H1 (cell line): ENCODE data around the gene PDGFB. TPM values are rescaled to one million over a fixed set of nuclear protein-coding genes. Genes with fewer than 3 reads are reported as not detected.

Source experiments
- CTCF ChIA-PET: fragments of 300-600 bp; sonication (Branson Sonifier 250); formaldehyde crosslinking; loops from one replicate; lab custom pipeline; 2021; ENCODE audit not compliant: partially characterized antibody; lab: Charles Lee
- POLR2A ChIA-PET: fragments of 300-600 bp; sonication (Branson Sonifier 250); formaldehyde crosslinking; loops from one replicate; lab custom pipeline; 2021; ENCODE audit warnings: inconsistent platforms; ENCODE audit not compliant: partially characterized antibody; lab: Charles Lee
- DNase-seq, 2 experiments: peaks; one replicate each; pipeline versions ENCODE4 v3.0.0 to v3.0.0-alpha.2; 2010 to 2022; ENCODE audit warnings: low spot score in 2 of 2, low read depth in 1 of 2, mixed read lengths in 1 of 2
- FAIRE-seq: peaks from 2 replicates; lab custom pipeline; 2011; peaks lifted over from hg19 to GRCh38; lab: Jason Lieb, UNC
- H2AFZ ChIP-seq: 2 replicates; pipeline ENCODE4 v1.8.1; 2012; ENCODE audit warnings: low read length, inconsistent platforms
- H2AK5ac ChIP-seq: 2 replicates; pipeline ENCODE4 v1.6.1; 2013; ENCODE audit warnings: low read depth, low read length
- H2BK120ac ChIP-seq: replicated peaks from 2 replicates; pipeline ENCODE3; 2013; ENCODE audit warnings: low read depth, low read length, inconsistent platforms
- H2BK12ac ChIP-seq: 2 replicates; pipeline ENCODE4 v1.6.1; 2013; ENCODE audit warnings: low read depth, low read length
- H2BK15ac ChIP-seq: 2 replicates; pipeline ENCODE4 v1.6.1; 2013; ENCODE audit warnings: low read length
- H2BK20ac ChIP-seq: 2 replicates; pipeline ENCODE4 v1.6.1; 2013; ENCODE audit warnings: low read length
- H2BK5ac ChIP-seq: 2 replicates; pipeline ENCODE4 v1.6.1; 2013; ENCODE audit warnings: low read depth, low read length
- H3K14ac ChIP-seq: 2 replicates; pipeline ENCODE4 v1.6.1; 2013; ENCODE audit warnings: inconsistent platforms; ENCODE audit not compliant: insufficient read length
- H3K18ac ChIP-seq: 2 replicates; pipeline ENCODE4 v1.6.1; 2013; ENCODE audit warnings: low read length; ENCODE audit errors: extremely low read depth
- H3K23ac ChIP-seq: 2 replicates; pipeline ENCODE4 v1.6.1; 2013; ENCODE audit warnings: inconsistent platforms; ENCODE audit not compliant: insufficient read length
- H3K23me2 ChIP-seq: 2 replicates; pipeline ENCODE4 v1.6.1; 2013; ENCODE audit warnings: low read depth, low read length
- H3K27ac ChIP-seq: 2 replicates; pipeline ENCODE4 v1.6.1; 2011; ENCODE audit warnings: low read depth, low read length, inconsistent platforms
- H3K27me3 ChIP-seq, 4 experiments: replicated peaks in 1 of 4; 1 replicate in 1 of 4; 2 replicates in 3 of 4; pipeline versions ENCODE4 v1.6.1 to v1.8.1; 2011 to 2013; ENCODE audit warnings: low read length in 3 of 4, mild to moderate bottlenecking in 3 of 4, inconsistent platforms in 2 of 4, mixed read lengths in 2 of 4, moderate library complexity in 1 of 4; ENCODE audit not compliant: control insufficient read depth in 3 of 4, insufficient read depth in 3 of 4; ENCODE audit errors: extremely low read depth in 1 of 4
- H3K36me3 ChIP-seq, 4 experiments: 2 replicates each; pipeline versions ENCODE4 v1.6.1 to v1.8.1; 2011 to 2013; ENCODE audit warnings: mild to moderate bottlenecking in 4 of 4, low read length in 3 of 4, moderate library complexity in 2 of 4, control low read depth in 1 of 4, inconsistent platforms in 1 of 4; ENCODE audit not compliant: insufficient read depth in 4 of 4, control insufficient read depth in 2 of 4
- H3K4ac ChIP-seq: replicated peaks from 2 replicates; pipeline ENCODE3; 2013; ENCODE audit warnings: low read length, low read depth, mixed read lengths, inconsistent platforms; ENCODE audit not compliant: insufficient read length
- H3K4me1 ChIP-seq, 4 experiments: replicated peaks in 1 of 4; 1 replicate in 1 of 4; 2 replicates in 3 of 4; pipeline versions ENCODE4 v1.6.1 to v1.8.1; 2011 to 2013; ENCODE audit warnings: low read length in 3 of 4, inconsistent platforms in 2 of 4, mixed read lengths in 1 of 4; ENCODE audit not compliant: insufficient read depth in 4 of 4, control insufficient read depth in 3 of 4
- H3K4me2 ChIP-seq, 2 experiments: 2 replicates each; pipeline versions ENCODE4 v1.6.1 to v1.8.1; 2011 to 2013; ENCODE audit warnings: low read depth in 2 of 2, low read length in 2 of 2, control low read depth in 1 of 2, inconsistent platforms in 1 of 2, mild to moderate bottlenecking in 1 of 2; ENCODE audit not compliant: insufficient read depth in 1 of 2
- H3K4me3 ChIP-seq, 4 experiments: fragments of 200-600, 300-600 bp in 1 of 4; sonication (generic), shearing (Covaris generic), sonication (Bioruptor Twin) in 1 of 4; 2 replicates each; pipeline versions ENCODE4 v1.5.1 to v1.8.1; 2011 to 2016; ENCODE audit warnings: low read length in 4 of 4, low read depth in 3 of 4, control low read depth in 2 of 4, inconsistent platforms in 2 of 4, mild to moderate bottlenecking in 2 of 4, mixed read lengths in 1 of 4, moderate library complexity in 1 of 4; ENCODE audit not compliant: insufficient read depth in 2 of 4; ENCODE audit errors: extremely low read depth in 1 of 4
- H3K56ac ChIP-seq: replicated peaks from 2 replicates; pipeline ENCODE3; 2013; ENCODE audit warnings: low read depth, mild to moderate bottlenecking, mixed read lengths, low read length, inconsistent platforms; ENCODE audit not compliant: insufficient read length
- H3K79me1 ChIP-seq: 2 replicates; pipeline ENCODE4 v1.6.1; 2013; ENCODE audit warnings: low read depth, low read length, control low read depth
- H3K79me2 ChIP-seq, 2 experiments: 2 replicates each; pipeline versions ENCODE4 v1.6.1 to v1.8.1; 2012 to 2013; ENCODE audit warnings: low read length in 2 of 2, mild to moderate bottlenecking in 2 of 2, inconsistent platforms in 1 of 2; ENCODE audit not compliant: insufficient read depth in 2 of 2, control insufficient read depth in 1 of 2
- H3K9ac ChIP-seq, 4 experiments: replicated peaks in 1 of 4; 1 replicate in 1 of 4; 2 replicates in 3 of 4; pipeline versions ENCODE4 v1.6.1 to v1.8.1; 2011 to 2013; ENCODE audit warnings: low read depth in 3 of 4, low read length in 3 of 4, control low read depth in 2 of 4, mild to moderate bottlenecking in 2 of 4, moderate library complexity in 2 of 4, inconsistent platforms in 1 of 4; ENCODE audit errors: extremely low read depth in 1 of 4
- H3K9me3 ChIP-seq, 2 experiments: 2 replicates each; pipeline versions ENCODE4 v1.6.1 to v1.8.1; 2012 to 2013; ENCODE audit warnings: mild to moderate bottlenecking in 2 of 2, moderate library complexity in 2 of 2, control low read depth in 1 of 2, inconsistent platforms in 1 of 2, low read depth in 1 of 2, low read length in 1 of 2, mixed read lengths in 1 of 2; ENCODE audit not compliant: insufficient read depth in 2 of 2
- H4K20me1 ChIP-seq, 2 experiments: replicated peaks in 1 of 2; 2 replicates each; pipeline versions ENCODE3 to v1.8.1; 2011 to 2013; ENCODE audit warnings: inconsistent platforms in 2 of 2, low read length in 2 of 2, mild to moderate bottlenecking in 1 of 2; ENCODE audit not compliant: insufficient read depth in 2 of 2, control insufficient read depth in 1 of 2
- H4K5ac ChIP-seq: 2 replicates; pipeline ENCODE4 v1.6.1; 2013; ENCODE audit warnings: low read length, low read depth, mixed read lengths, inconsistent platforms; ENCODE audit not compliant: insufficient read length
- H4K8ac ChIP-seq: 2 replicates; pipeline ENCODE4 v1.8.0; 2013; ENCODE audit warnings: mild to moderate bottlenecking, moderate library complexity, low read length, inconsistent platforms; ENCODE audit not compliant: insufficient read depth; ENCODE audit errors: extremely low read depth
- H4K91ac ChIP-seq: replicated peaks from 2 replicates; pipeline ENCODE3; 2013; ENCODE audit warnings: low read length, mixed read lengths, inconsistent platforms; ENCODE audit not compliant: insufficient read length
- ASH2L ChIP-seq: fragments of 200-600, 300-600 bp; sonication (generic); IDR thresholded peaks from one replicate; pipeline ENCODE4 v1.7.1; 2017; ENCODE audit warnings: low read length
- EZH2 ChIP-seq: fragments of 200-600 bp; sonication (generic); IDR thresholded peaks from 2 replicates; pipeline ENCODE4 v1.7.1; 2012; ENCODE audit warnings: low read depth, mild to moderate bottlenecking, moderate library complexity, low read length, inconsistent platforms; ENCODE audit not compliant: severe bottlenecking
- POLR2A ChIP-seq, 2 experiments: IDR thresholded peaks; 1 replicate in 1 of 2; 2 replicates in 1 of 2; pipeline ENCODE4 v1.6.1; 2011; ENCODE audit warnings: low read depth in 2 of 2, low read length in 2 of 2, mild to moderate bottlenecking in 2 of 2; ENCODE audit errors: control extremely low read depth in 1 of 2
- POU5F1 ChIP-seq: IDR thresholded peaks from 2 replicates; pipeline ENCODE4 v1.6.1; 2011; ENCODE audit warnings: low read depth, mild to moderate bottlenecking, low read length, moderate library complexity
- WGBS, 2 experiments: shearing (Covaris generic) in 1 of 2; methylation state at CpG; one replicate each; pipeline versions ENCODE4 v1.1.6 to v1.1.7; 2013 to 2015; ENCODE audit warnings: low lambda C conversion rate in 2 of 2, mixed read lengths in 2 of 2, inconsistent platforms in 1 of 2, low coverage in 1 of 2, missing lambda C conversion rate in 1 of 2; ENCODE audit not compliant: insufficient replicate concordance in 2 of 2, insufficient coverage in 1 of 2, insufficient read length in 1 of 2; ENCODE audit errors: extremely low coverage in 1 of 2, missing lambda C conversion rate in 1 of 2; 5-methylcytosine and 5-hydroxymethylcytosine counted together
- polyA plus RNA-seq, 7 experiments: library from polyadenylated mRNA; depleted of rRNA in 3 of 7; stranded (reverse) in 5 of 7; unstranded in 2 of 7; fragments of >200 nt in 5 of 7; fragments of 200-250 nt in 2 of 7; gene quantifications; 1 replicate in 5 of 7; 2 replicates in 1 of 7; 4 replicates in 1 of 7; pipeline versions ENCODE4 v1.2.1 to v1.2.3, GENCODE V29; 2011 to 2013; ENCODE audit warnings: missing spikeins in 2 of 7, mixed read lengths in 2 of 7
- total RNA-seq: library from RNA; stranded (reverse); fragmentation: NEBNext Ultra II Directional; extraction: Animal tissue kit (Norgen Biotek cat#: 25700); gene quantifications from 2 replicates; pipeline ENCODE4 v1.2.1, GENCODE V29; 2021
- TF ChIP-seq, protein P1 (sequence below): IDR thresholded peaks from 2 replicates; pipeline ENCODE4 v1.6.1; 2012; ENCODE audit warnings: inconsistent platforms

Gene PDGFB
- total and polyA plus RNA-seq, 2 of the 8 experiments (the other 6 are each of a cell fraction or from before 2014, with no cell fraction given) = 3.9 to 8.5 TPM

GRCh38 chr22:39242595-39243438 lies 2.0 kb downstream of the PDGFB start:
- WGBS, 2 experiments = 1% methylated on average over 26 of the region's 78 CpGs; no CpG with 5 or more reads in 1 of the 2 experiments
- no peaks in the 10 kb centered on the region for H3K79me2 ChIP-seq
- peak overlapping the region; percentile 69 for H4K91ac ChIP-seq
- H3K4me2 ChIP-seq = peak overlapping the region; percentile 82 to 83
- peaks cover 4% of the 10 kb centered on the region in 2 experiments for H4K20me1 ChIP-seq
- H2AK5ac ChIP-seq = no peak overlapping the region
- no peak overlapping the region for H2AFZ ChIP-seq
- no peak overlapping the region for H2BK12ac ChIP-seq
- peaks cover 17% of the 10 kb centered on the region; the same call in 1 of the 2 replicates for H3K23me2 ChIP-seq
- H3K4me1 ChIP-seq = peaks cover 0 to 21% (median 18%) of the 10 kb centered on the region in 4 experiments; a peak in 6 of 7 replicates
- H3K18ac ChIP-seq = peak overlapping the region; percentile 32
- peak overlapping the region; percentile 72; the same call in 1 of the 2 replicates for H2BK15ac ChIP-seq
- H3K27me3 ChIP-seq = peaks cover 26 to 77% (median 62%) of the 10 kb centered on the region in 4 experiments
- no peak overlapping the region for H2BK120ac ChIP-seq
- FAIRE-seq = no peak
- H2BK5ac ChIP-seq = no peak overlapping the region
- H2BK20ac ChIP-seq = no peak overlapping the region
- DNase-seq = peak in 1 of 2 experiments; percentile 86
- no peaks in the 10 kb centered on the region; a peak in 1 of 8 replicates for H3K36me3 ChIP-seq
- no peak overlapping the region for H3K23ac ChIP-seq
- ChIA-PET CTCF (interaction anchor here (0.5 to 1.9 kb wide), 7 partner anchors 9 to 92 kb away, joined by 3 to 6 read pairs (median 3); no protein-coding TSS in a partner anchor), POLR2A (interaction anchor here (0.6 to 8.5 kb wide), 12 partner anchors 10 to 94 kb away, joined by 3 to 89 read pairs (median 4); partner anchors contain the start of gene RPL3)
- no peaks in the 10 kb centered on the region for H3K9me3 ChIP-seq
- peak overlapping the region; percentile 7; the same call in 1 of the 2 replicates for H4K8ac ChIP-seq
- peak overlapping the region in 3 of 4 experiments; percentile 13 to 52 (median 13); a peak in 2 of 7 replicates for H3K9ac ChIP-seq
- no peak overlapping the region for H3K27ac ChIP-seq
- no peaks in the 10 kb centered on the region for H3K79me1 ChIP-seq
- H3K14ac ChIP-seq = no peak overlapping the region
- H4K5ac ChIP-seq = no peak overlapping the region
- no peak overlapping the region for H3K4ac ChIP-seq
- H3K56ac ChIP-seq = peak overlapping the region; percentile 54
- H3K4me3 ChIP-seq = peak overlapping the region; percentile 16 to 73 (median 56)
- TF ChIP-seq EZH2 (peak; percentile 63), POLR2A (IDR thresholded peaks at IDR 0.05; ENCODE audit: control extremely low read depth in 1 of 2, low read depth in 2 of 2, low read length in 2 of 2) (peak in 1 of 2 experiments; percentile 54; a peak in 2 of 3 replicates), POU5F1 (no peak), ASH2L (peak; percentile 31)
- TF ChIP-seq, protein P1, sequence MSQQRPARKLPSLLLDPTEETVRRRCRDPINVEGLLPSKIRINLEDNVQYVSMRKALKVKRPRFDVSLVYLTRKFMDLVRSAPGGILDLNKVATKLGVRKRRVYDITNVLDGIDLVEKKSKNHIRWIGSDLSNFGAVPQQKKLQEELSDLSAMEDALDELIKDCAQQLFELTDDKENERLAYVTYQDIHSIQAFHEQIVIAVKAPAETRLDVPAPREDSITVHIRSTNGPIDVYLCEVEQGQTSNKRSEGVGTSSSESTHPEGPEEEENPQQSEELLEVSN = peak; percentile 12; the same call in 1 of the 2 replicates
